Purkinje cell (primary cell): Measurements from ENCODE around the gene OGT. TPM values are rescaled to one million over a fixed set of nuclear protein-coding genes. Genes with fewer than 3 reads are reported as not detected.

ENCODE experiments used
- polyA plus RNA-seq: library from polyadenylated mRNA; unstranded; fragments of >200 nt; fragmentation: Nextera tagmentation; gene quantifications from 2 replicates; pipeline ENCODE4 v1.2.1, GENCODE V29; 2014

Gene OGT
- 78.6 and 84.1 TPM in 2 replicates for polyA plus RNA-seq

GRCh38 chrX:71532753-71533425 lies at the start of gene OGT:
Gene OGT, plus strand, starts transcription at chrX:71533104. Its CDS starts 196 bp downstream, at chrX:71533300.

DNA sequence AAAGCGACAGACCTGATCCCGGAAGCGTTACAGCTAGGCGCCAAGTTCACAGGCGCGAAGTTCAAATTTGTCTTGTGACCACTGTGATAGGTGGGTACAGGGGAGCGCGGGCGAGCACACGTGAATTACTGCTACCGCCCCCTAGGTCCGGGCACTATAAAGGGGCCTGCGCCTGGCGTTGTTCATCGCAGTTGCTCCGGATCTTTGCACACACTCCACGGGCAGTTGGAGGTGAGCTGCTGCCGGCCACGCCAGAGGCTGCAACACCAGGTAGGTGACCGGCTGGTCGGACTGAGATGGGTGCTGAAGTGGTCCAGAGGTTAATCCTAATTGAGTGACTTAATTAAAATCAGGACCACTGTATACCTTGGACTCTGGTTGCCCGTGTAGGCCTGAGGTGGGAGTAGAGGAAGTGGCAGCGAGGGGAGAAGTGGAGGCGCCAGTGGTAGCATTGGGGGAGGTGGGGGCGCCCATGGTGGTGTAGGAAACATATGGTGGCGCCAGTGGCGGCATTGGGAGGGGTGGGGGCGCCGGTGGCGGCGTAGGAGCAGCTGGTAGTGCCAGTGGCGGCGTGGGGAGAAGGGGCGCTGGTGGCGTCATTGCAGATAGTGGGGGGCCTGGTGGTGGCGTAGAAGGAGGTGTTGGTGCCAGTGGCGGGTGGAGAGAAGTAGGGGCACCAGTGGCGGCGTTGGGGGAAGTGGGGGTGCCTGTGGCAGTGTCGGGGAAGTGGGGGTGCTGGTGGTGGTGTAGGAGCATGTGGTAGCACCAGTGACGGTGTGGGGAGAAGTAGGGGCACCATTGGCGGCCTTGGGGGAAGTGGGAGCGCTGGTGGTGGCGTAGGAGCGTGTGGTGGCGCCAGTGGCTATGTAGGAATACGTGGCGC lies 45.6 kb downstream of the OGT start, which contains the start of gene GCNA:
Gene GCNA, plus strand, starts transcription at position 185 of the 883 bp plus-strand sequence. CDS start 2,385 bp downstream, outside the sequence.

DNA sequence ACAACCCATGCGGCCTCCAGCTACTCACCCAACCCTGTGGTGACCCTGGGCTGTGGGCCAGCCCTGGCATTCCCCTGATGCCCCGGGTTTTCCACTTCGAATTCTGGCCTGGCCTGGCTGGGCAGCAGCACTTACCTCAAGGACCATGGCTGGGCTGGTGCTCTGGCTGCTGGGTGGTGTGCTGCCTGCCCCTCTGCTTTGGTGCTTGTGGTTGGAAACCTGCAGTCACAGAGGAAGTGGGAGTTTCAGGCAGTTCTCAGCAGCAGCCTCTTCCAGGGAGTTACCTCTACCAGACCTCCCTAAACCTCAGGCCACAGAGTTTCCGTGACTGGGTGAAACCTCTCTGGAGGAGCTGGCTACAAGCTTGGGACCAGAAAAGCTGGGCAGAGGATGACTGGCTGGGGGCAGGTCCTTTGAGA lies 85.4 kb downstream of the OGT start, which contains the start of gene CXCR3:
Gene CXCR3, minus strand, starts transcription at position 209 of the 419 bp plus-strand sequence. Its CDS starts 62 bp downstream, at position 147.

Other genes starting within 250 kb of the OGT start
- gene NONO, start 249.5 kb upstream of the OGT start, polyA plus RNA-seq, result 68.0 and 71.7 TPM in 2 replicates
- not detected in 2 replicates for gene ITGB1BP2, start 231.4 kb upstream of the OGT start, polyA plus RNA-seq
- 4.8 and 6.4 TPM in 2 replicates for gene TAF1, start 166.7 kb upstream of the OGT start, polyA plus RNA-seq
- 3.3 and 4.2 TPM in 2 replicates for gene GCNA, start 45.3 kb downstream of the OGT start, polyA plus RNA-seq
- not detected in 2 replicates for gene CXCR3, start 85.4 kb downstream of the OGT start, polyA plus RNA-seq
- not detected in 2 replicates for gene CXorf49, start 185.2 kb downstream of the OGT start, polyA plus RNA-seq
- not detected in 2 replicates for gene CXorf49B, start 230.2 kb downstream of the OGT start, polyA plus RNA-seq